Measurements from ENCODE around the gene ANO9. TPM values are rescaled to one million over a fixed set of nuclear protein-coding genes. Genes with fewer than 3 reads are reported as not detected.
"Not testable (repeated sequence)": the region's sequence is repeated elsewhere in the genome, so short reads cannot be mapped to it uniquely, and the experiment has no call there.

Gene ANO9
- total RNA-seq, 1 experiment from 2014 or later: 0.73 TPM

- Histone ChIP-seq H3K9me3 (replicated peaks) (no peaks in the 10 kb centered on the region), H3K36me3 (no peaks in the 10 kb centered on the region), H3K4me1 (no peaks in the 10 kb centered on the region), H3K27me3 (no peaks in the 10 kb centered on the region), H3K4me3 (no peak overlapping the region), H3K27ac (no peak overlapping the region)
- DNase-seq: no peak
Measured at GRCh38 chr11:475941-476340, 34.1 kb upstream of the ANO9 start.

GRCh38 chr11:474914-475506 lies 33.2 kb upstream of the ANO9 start:
- Histone ChIP-seq H3K9me3 (replicated peaks) (no peaks in the 10 kb centered on the region), H3K4me1 (no peaks in the 10 kb centered on the region), H3K27me3 (no peaks in the 10 kb centered on the region), H3K36me3 (no peaks in the 10 kb centered on the region), H3K4me3 (no peak overlapping the region), H3K27ac (no peak overlapping the region)
- DNase-seq: no peak

- no peaks in the 10 kb centered on the region for H3K36me3 ChIP-seq
- DNase-seq: no peak
Measured at GRCh38 chr11:473962-474785, 32.4 kb upstream of the ANO9 start.

GRCh38 chr11:473415-473814 lies 31.6 kb upstream of the ANO9 start:
- Histone ChIP-seq H3K4me1 (no peaks in the 10 kb centered on the region), H3K4me3 (no peak overlapping the region), H3K9me3 (replicated peaks) (no peaks in the 10 kb centered on the region), H3K36me3 (no peaks in the 10 kb centered on the region), H3K27ac (no peak overlapping the region), H3K27me3 (no peaks in the 10 kb centered on the region)
- DNase-seq: no peak

More at GRCh38 chr11:473962-474785, 32.4 kb upstream of the ANO9 start:
- H3K4me1 ChIP-seq: no peaks in the 10 kb centered on the region
- H3K9me3 ChIP-seq (replicated peaks): no peaks in the 10 kb centered on the region
- H3K4me3 ChIP-seq: no peak overlapping the region
- no peaks in the 10 kb centered on the region for H3K27me3 ChIP-seq
- H3K27ac ChIP-seq: no peak overlapping the region

- Histone ChIP-seq H3K27ac (no peak overlapping the region), H3K4me1 (no peaks in the 10 kb centered on the region), H3K4me3 (no peak overlapping the region), H3K9me3 (replicated peaks) (no peaks in the 10 kb centered on the region), H3K36me3 (no peaks in the 10 kb centered on the region), H3K27me3 (no peaks in the 10 kb centered on the region)
- no peak for DNase-seq
Measured at GRCh38 chr11:472816-473215, 31.0 kb upstream of the ANO9 start.

GRCh38 chr11:472272-472671 lies 30.5 kb upstream of the ANO9 start:
- no peak for DNase-seq
- Histone ChIP-seq H3K27me3 (no peaks in the 10 kb centered on the region), H3K36me3 (no peaks in the 10 kb centered on the region), H3K4me3 (no peak overlapping the region), H3K27ac (no peak overlapping the region), H3K4me1 (no peaks in the 10 kb centered on the region), H3K9me3 (replicated peaks) (no peaks in the 10 kb centered on the region)

- Histone ChIP-seq H3K36me3 (no peaks in the 10 kb centered on the region; the same call in 1 of the 2 replicates), H3K27ac (no peak overlapping the region), H3K4me1 (no peaks in the 10 kb centered on the region), H3K9me3 (replicated peaks) (no peaks in the 10 kb centered on the region), H3K27me3 (no peaks in the 10 kb centered on the region), H3K4me3 (no peak overlapping the region)
- DNase-seq: no peak
Measured at GRCh38 chr11:471468-472145, 29.8 kb upstream of the ANO9 start.

- no peaks in the 10 kb centered on the region for H3K9me3 ChIP-seq (replicated peaks)
- DNase-seq: no peak
- H3K36me3 ChIP-seq: peaks cover 9% of the 10 kb centered on the region
- H3K27ac ChIP-seq: no peak overlapping the region
- H3K27me3 ChIP-seq: no peaks in the 10 kb centered on the region
- no peak overlapping the region for H3K4me3 ChIP-seq
- H3K4me1 ChIP-seq: no peaks in the 10 kb centered on the region
Measured at GRCh38 chr11:469684-470560, 28.1 kb upstream of the ANO9 start.

- not testable (repeated sequence) for H3K27ac ChIP-seq; H3K27me3 ChIP-seq; H3K4me3 ChIP-seq; H3K36me3 ChIP-seq; H3K9me3 ChIP-seq (replicated peaks); DNase-seq; H3K4me1 ChIP-seq
Measured at GRCh38 chr11:469026-469683, 27.3 kb upstream of the ANO9 start.

GRCh38 chr11:468493-468892 lies 26.7 kb upstream of the ANO9 start:
- H3K4me3 ChIP-seq: no peak overlapping the region
- DNase-seq: no peak
- H3K4me1 ChIP-seq: no peaks in the 10 kb centered on the region
- H3K27me3 ChIP-seq: no peaks in the 10 kb centered on the region
- H3K9me3 ChIP-seq (replicated peaks): no peaks in the 10 kb centered on the region
- H3K27ac ChIP-seq: no peak overlapping the region
- H3K36me3 ChIP-seq: peaks cover 9% of the 10 kb centered on the region

GRCh38 chr11:468036-468435 lies 26.2 kb upstream of the ANO9 start:
- Histone ChIP-seq H3K36me3 (peaks cover 9% of the 10 kb centered on the region), H3K27ac (no peak overlapping the region), H3K4me1 (no peaks in the 10 kb centered on the region), H3K9me3 (replicated peaks) (no peaks in the 10 kb centered on the region), H3K4me3 (no peak overlapping the region), H3K27me3 (no peaks in the 10 kb centered on the region)
- no peak for DNase-seq

- H3K4me1 ChIP-seq: no peaks in the 10 kb centered on the region
- DNase-seq: no peak
Measured at GRCh38 chr11:465896-466530, 24.2 kb upstream of the ANO9 start.

GRCh38 chr11:464316-464715 lies 22.5 kb upstream of the ANO9 start:
- H3K27ac ChIP-seq: no peak overlapping the region
- no peak for DNase-seq
- H3K4me3 ChIP-seq: no peak overlapping the region
- H3K9me3 ChIP-seq (replicated peaks): no peaks in the 10 kb centered on the region
- no peaks in the 10 kb centered on the region for H3K4me1 ChIP-seq
- H3K27me3 ChIP-seq: no peaks in the 10 kb centered on the region
- peaks cover 11% of the 10 kb centered on the region for H3K36me3 ChIP-seq

More at GRCh38 chr11:465896-466530, 24.2 kb upstream of the ANO9 start:
- Histone ChIP-seq H3K4me3 (no peak overlapping the region), H3K36me3 (peaks cover 9% of the 10 kb centered on the region), H3K9me3 (replicated peaks) (no peaks in the 10 kb centered on the region), H3K27ac (no peak overlapping the region), H3K27me3 (no peaks in the 10 kb centered on the region)
